ENCODE results near the gene UVRAG.

DNA sequence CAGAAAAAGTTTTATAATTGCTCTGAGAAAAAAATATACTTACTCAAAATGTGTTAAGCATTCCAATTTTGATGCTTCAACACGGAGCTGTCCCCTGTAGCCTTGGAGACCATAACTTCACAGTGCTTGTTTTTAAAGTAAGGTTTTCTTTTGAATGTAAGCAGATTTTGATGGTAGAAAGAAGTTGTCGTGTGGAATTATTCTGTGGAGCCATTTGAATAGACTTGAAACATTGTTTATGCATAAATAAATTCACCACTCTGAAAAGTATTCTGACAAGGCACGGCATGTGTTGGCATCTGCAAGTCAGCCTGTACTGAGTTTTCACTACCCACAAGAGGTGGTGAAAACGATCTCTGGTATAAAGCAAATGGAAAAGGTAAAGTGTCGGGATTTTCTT is 115.5 kb downstream of the UVRAG start:
- TF ChIP-seq EZH2 (IDR thresholded peaks at IDR 0.05; ENCODE audit: borderline replicate concordance, low read length): no peak
- TF ChIP-seq, protein P1, sequence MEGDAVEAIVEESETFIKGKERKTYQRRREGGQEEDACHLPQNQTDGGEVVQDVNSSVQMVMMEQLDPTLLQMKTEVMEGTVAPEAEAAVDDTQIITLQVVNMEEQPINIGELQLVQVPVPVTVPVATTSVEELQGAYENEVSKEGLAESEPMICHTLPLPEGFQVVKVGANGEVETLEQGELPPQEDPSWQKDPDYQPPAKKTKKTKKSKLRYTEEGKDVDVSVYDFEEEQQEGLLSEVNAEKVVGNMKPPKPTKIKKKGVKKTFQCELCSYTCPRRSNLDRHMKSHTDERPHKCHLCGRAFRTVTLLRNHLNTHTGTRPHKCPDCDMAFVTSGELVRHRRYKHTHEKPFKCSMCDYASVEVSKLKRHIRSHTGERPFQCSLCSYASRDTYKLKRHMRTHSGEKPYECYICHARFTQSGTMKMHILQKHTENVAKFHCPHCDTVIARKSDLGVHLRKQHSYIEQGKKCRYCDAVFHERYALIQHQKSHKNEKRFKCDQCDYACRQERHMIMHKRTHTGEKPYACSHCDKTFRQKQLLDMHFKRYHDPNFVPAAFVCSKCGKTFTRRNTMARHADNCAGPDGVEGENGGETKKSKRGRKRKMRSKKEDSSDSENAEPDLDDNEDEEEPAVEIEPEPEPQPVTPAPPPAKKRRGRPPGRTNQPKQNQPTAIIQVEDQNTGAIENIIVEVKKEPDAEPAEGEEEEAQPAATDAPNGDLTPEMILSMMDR (IDR thresholded peaks at IDR 0.05; ENCODE audit: low read length): no peak

Measured in OCI-LY1 (cell line).